Psoas muscle (tissue), 8 donors: Measurements from ENCODE around the gene DAPL1. TPM values are rescaled to one million over a fixed set of nuclear protein-coding genes. Genes with fewer than 3 reads are reported as not detected.

ENCODE experiments used
- ATAC-seq, 4 donors: fragments of 200-7000 bp; cut with Tn5 transposase; one replicate each; pipeline ENCODE4 v1.9.1; 2020; ENCODE audit warnings: moderate library complexity in 3 of 4, mild to moderate bottlenecking in 2 of 4
- DNase-seq, 2 donors: peaks; one replicate each; pipeline ENCODE4 v3.0.0-alpha.2; 2020
- H3K27ac ChIP-seq: fragments of 200-600 bp; one replicate; pipeline ENCODE4 v1.8.0; 2022
- H3K27me3 ChIP-seq, 3 donors: fragments of 200-600 bp in 1 of 3; one replicate each; pipeline versions ENCODE4 v1.6.1 to v1.8.0; 2013 to 2022; ENCODE audit warnings: low read length in 2 of 3, mild to moderate bottlenecking in 2 of 3, moderate library complexity in 1 of 3; ENCODE audit not compliant: insufficient read depth in 3 of 3
- H3K36me3 ChIP-seq, 2 donors: fragments of 200-600 bp in 1 of 2; one replicate each; pipeline versions ENCODE4 v1.6.1 to v1.8.0; 2013 to 2022; ENCODE audit warnings: low read depth in 1 of 2, mild to moderate bottlenecking in 1 of 2, moderate library complexity in 1 of 2; ENCODE audit not compliant: insufficient read depth in 1 of 2
- H3K4me1 ChIP-seq: fragments of 200-600 bp; one replicate; pipeline ENCODE4 v1.8.0; 2022
- H3K4me3 ChIP-seq: fragments of 200-600 bp; one replicate; pipeline ENCODE4 v1.8.0; 2022; ENCODE audit warnings: mild to moderate bottlenecking
- H3K9me3 ChIP-seq: fragments of 200-600 bp; one replicate; pipeline ENCODE4 v1.8.0; 2022
- WGBS, 3 donors: extraction: QIAGEN DNeasy Blood & Tissue Kit; methylation state at CpG; one replicate each; pipeline versions ENCODE4 v1.1.6 to v1.1.7; 2013; 5-methylcytosine and 5-hydroxymethylcytosine counted together
- intact Hi-C, 2 donors: fragments of 100-400 bp; cut with DNase I; formaldehyde crosslinking; loops; one replicate each; pipeline versions ENCODE4 v1.11.0 to v1.14.2; 2022
- polyA plus RNA-seq, 3 donors: library from polyadenylated mRNA; stranded (reverse); fragments of 200-250 nt; gene quantifications; one replicate each; pipeline ENCODE4 v1.2.3, GENCODE V29; 2013
- total RNA-seq, 4 donors: library from RNA; stranded (reverse); fragmentation: NEBNext Ultra II Directional in 2 of 4; extraction: Animal tissue kit (Norgen Biotek cat#: 25700) in 2 of 4; gene quantifications; one replicate each; pipeline versions ENCODE4 v1.2.1 to v1.2.4, GENCODE V29; 2021 to 2023
- TF ChIP-seq, protein P1 (sequence below): fragments of 200-600 bp; IDR thresholded peaks from one replicate; pipeline ENCODE4 v1.8.0; 2022; ENCODE audit warnings: antibody characterized with exemption
- donor health status: healthy with polysubstance abuse.
- donor health status: DM: no; HTN: no; CAD: no; lungs with moderate emphysema.
- donor health status: Bipolar disorder and iron deficiency.
- donor health status: healthy.
- donor health status: DM: yes; HTN: yes; CAD: no.
- donor health status: DM: no; HTN: no; CAD: no.
- donor health status: DM: no; HTN: no; CAD: no.
- donor health status: DM: yes; HTN: yes; CAD: no.

DAPL1 gene
- total and polyA plus RNA-seq, 7 donors, result not detected

DNA sequence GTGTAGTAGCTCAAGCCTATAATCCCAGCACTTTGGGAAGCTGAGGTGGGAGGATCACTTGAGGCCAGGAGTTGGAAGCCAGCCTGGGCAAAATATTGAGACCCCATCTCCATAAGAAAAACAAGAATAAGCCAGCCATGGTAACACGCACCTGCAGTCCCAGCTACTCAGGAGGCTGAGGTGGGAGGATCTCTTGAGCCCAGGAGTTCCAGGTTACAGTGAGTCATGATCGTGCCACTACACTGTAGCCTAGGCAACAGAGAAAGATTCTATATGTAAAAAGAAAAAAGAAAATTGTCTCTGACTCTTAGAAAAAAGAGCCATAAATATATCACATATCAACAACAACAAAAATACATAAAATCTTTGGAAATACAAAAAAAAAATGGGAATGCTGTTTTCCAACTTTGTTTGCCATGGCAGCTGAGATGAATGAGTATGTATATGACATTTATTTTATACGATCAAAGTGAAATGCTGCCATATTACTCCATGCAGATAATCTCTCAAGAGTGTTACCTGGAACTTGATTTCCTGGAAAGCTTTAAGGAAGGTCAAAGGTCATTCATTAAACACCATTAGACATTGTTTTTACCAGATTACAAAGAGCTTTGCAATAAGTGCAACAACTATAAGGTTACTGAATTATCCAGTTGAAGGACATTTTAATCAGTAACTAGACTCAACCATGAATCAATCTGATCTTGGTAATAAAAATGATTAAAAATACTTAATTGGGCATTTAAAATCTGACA, 19.7 kb upstream of the DAPL1 start:
- H3K4me3 ChIP-seq, result no peak overlapping the region
- 91 to 93% (median 92%) methylated on average over 3 of the region's 3 CpGs for WGBS, 3 donors
- DNase-seq (no peak), ATAC-seq (no peak)
- H3K9me3 ChIP-seq, result no peaks in the 10 kb centered on the region
- no peaks in the 10 kb centered on the region for H3K4me1 ChIP-seq
- TF ChIP-seq, protein P1, sequence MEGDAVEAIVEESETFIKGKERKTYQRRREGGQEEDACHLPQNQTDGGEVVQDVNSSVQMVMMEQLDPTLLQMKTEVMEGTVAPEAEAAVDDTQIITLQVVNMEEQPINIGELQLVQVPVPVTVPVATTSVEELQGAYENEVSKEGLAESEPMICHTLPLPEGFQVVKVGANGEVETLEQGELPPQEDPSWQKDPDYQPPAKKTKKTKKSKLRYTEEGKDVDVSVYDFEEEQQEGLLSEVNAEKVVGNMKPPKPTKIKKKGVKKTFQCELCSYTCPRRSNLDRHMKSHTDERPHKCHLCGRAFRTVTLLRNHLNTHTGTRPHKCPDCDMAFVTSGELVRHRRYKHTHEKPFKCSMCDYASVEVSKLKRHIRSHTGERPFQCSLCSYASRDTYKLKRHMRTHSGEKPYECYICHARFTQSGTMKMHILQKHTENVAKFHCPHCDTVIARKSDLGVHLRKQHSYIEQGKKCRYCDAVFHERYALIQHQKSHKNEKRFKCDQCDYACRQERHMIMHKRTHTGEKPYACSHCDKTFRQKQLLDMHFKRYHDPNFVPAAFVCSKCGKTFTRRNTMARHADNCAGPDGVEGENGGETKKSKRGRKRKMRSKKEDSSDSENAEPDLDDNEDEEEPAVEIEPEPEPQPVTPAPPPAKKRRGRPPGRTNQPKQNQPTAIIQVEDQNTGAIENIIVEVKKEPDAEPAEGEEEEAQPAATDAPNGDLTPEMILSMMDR, result no peak
- H3K36me3 ChIP-seq, result no peaks in the 10 kb centered on the region
- H3K27ac ChIP-seq, result no peak overlapping the region
- intact Hi-C loops, result no loop called here
- no peaks in the 10 kb centered on the region for H3K27me3 ChIP-seq

- H3K36me3 ChIP-seq, result no peaks in the 10 kb centered on the region
- H3K4me3 ChIP-seq, result no peak overlapping the region
- DNase-seq (no peak), ATAC-seq (no peak)
- no peak overlapping the region for H3K27ac ChIP-seq
- H3K4me1 ChIP-seq, result no peaks in the 10 kb centered on the region
- intact Hi-C loops, result no loop called here
- WGBS, 3 donors, result 85 to 94% (median 93%) methylated on average over 2 of the region's 2 CpGs
- H3K9me3 ChIP-seq, result no peaks in the 10 kb centered on the region
- TF ChIP-seq, protein P1, result no peak
- H3K27me3 ChIP-seq, result no peaks in the 10 kb centered on the region
Measured at GRCh38 chr2:158776231-158776630, 18.9 kb upstream of the DAPL1 start.

GRCh38 chr2:158777077-158777476, 18.0 kb upstream of the DAPL1 start:
- intact Hi-C loops, result no loop called here
- DNase-seq (no peak), ATAC-seq (no peak)
- Histone ChIP-seq H3K4me1 (no peaks in the 10 kb centered on the region), H3K27me3 (no peaks in the 10 kb centered on the region), H3K27ac (no peak overlapping the region), H3K9me3 (no peaks in the 10 kb centered on the region), H3K4me3 (no peak overlapping the region), H3K36me3 (no peaks in the 10 kb centered on the region)
- WGBS, 3 donors, result 21 to 46% (median 29%) methylated on average over 3 of the region's 3 CpGs
- TF ChIP-seq, protein P1, result no peak

DNA sequence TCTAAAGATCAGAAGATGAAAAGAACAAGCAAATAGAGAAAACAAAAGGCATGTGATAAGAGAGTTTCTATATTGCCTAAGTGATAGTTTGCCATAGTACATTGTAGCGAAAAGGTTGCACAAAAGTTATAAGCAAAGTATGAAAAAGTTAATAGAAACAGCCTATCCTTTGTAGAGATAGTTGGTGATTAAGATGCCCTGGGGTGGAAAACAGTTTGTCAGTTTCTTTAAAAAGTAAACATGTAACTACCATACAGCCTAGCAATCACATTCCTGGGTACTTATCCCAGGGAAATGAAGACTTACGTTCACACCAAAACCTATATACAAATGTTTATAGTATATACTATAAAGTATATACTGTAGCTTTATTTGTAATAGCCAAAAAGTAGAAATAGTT, 16.9 kb upstream of the DAPL1 start:
- no peak overlapping the region for H3K27ac ChIP-seq
- H3K9me3 ChIP-seq, result no peaks in the 10 kb centered on the region
- ATAC-seq (no peak), DNase-seq (no peak)
- no peak overlapping the region for H3K4me3 ChIP-seq
- intact Hi-C loops, result no loop called here
- no peaks in the 10 kb centered on the region for H3K27me3 ChIP-seq
- H3K36me3 ChIP-seq, result no peaks in the 10 kb centered on the region
- H3K4me1 ChIP-seq, result no peaks in the 10 kb centered on the region
- TF ChIP-seq, protein P1, result no peak
- 95 to 98% (median 96%) methylated on average over 2 of the region's 2 CpGs for WGBS, 3 donors

GRCh38 chr2:158779621-158780020, 15.5 kb upstream of the DAPL1 start:
- DNase-seq, result no peak
- Histone ChIP-seq H3K27ac (no peak overlapping the region), H3K4me3 (no peak overlapping the region), H3K9me3 (no peaks in the 10 kb centered on the region), H3K36me3 (no peaks in the 10 kb centered on the region), H3K4me1 (no peaks in the 10 kb centered on the region), H3K27me3 (no peaks in the 10 kb centered on the region)
- TF ChIP-seq, protein P1, result no peak
- intact Hi-C loops, result no loop called here
- WGBS, 3 donors, result 85 to 88% (median 86%) methylated on average over 1 of the region's 1 CpG
- no peak for ATAC-seq
